HT1080 (cell line): ENCODE data around the gene GALNT12. TPM values are rescaled to one million over a fixed set of nuclear protein-coding genes. Genes with fewer than 3 reads are reported as not detected.
A peak's percentile ranks its signal among the peaks of the same experiment; 100 is the strongest.

Experiments used
- DNase-seq: peaks from one replicate; pipeline ENCODE4 v3.0.0-alpha.2; 2015; ENCODE audit warnings: low read depth
- total RNA-seq: library from RNA; depleted of rRNA; stranded (reverse); fragments of >200 nt; shearing (Covaris generic); gene quantifications from 2 replicates; pipeline ENCODE4 v1.2.3, GENCODE V29; 2014

GALNT12 gene
- total RNA-seq, 1 experiment from 2014 or later = 0.10 TPM

- DNase-seq = no peak
Observed at GRCh38 chr9:98855592-98855991, 48.1 kb downstream of the GALNT12 start.

- DNase-seq = peak; percentile 44
Observed at GRCh38 chr9:98856982-98857381, 49.5 kb downstream of the GALNT12 start.

- DNase-seq = no peak
Observed at GRCh38 chr9:98859941-98860340, 52.5 kb downstream of the GALNT12 start.

- peak; percentile 72 for DNase-seq
Observed at GRCh38 chr9:98860871-98861293, 53.4 kb downstream of the GALNT12 start.

- peak; percentile 36 for DNase-seq
Observed at GRCh38 chr9:98861781-98862504, 54.5 kb downstream of the GALNT12 start.

GRCh38 chr9:98862936-98863335 is 55.5 kb downstream of the GALNT12 start:
- no peak for DNase-seq

- no peak for DNase-seq
Observed at GRCh38 chr9:98864281-98865174, 57.1 kb downstream of the GALNT12 start.

GRCh38 chr9:98865284-98865875 is 57.9 kb downstream of the GALNT12 start:
- no peak for DNase-seq

- no peak for DNase-seq
Observed at GRCh38 chr9:98866435-98867102, 59.1 kb downstream of the GALNT12 start.

- no peak for DNase-seq
Observed at GRCh38 chr9:98867103-98867428, 59.6 kb downstream of the GALNT12 start.

- peak; percentile 70 for DNase-seq
Observed at GRCh38 chr9:98867429-98868168, 60.1 kb downstream of the GALNT12 start.

- DNase-seq = no peak
Observed at GRCh38 chr9:98869078-98869745, 61.7 kb downstream of the GALNT12 start.

- no peak for DNase-seq
Observed at GRCh38 chr9:98869866-98870265, 62.4 kb downstream of the GALNT12 start.

GRCh38 chr9:98870782-98871557 is 63.5 kb downstream of the GALNT12 start:
- no peak for DNase-seq

- DNase-seq = no peak
Observed at GRCh38 chr9:98871558-98872065, 64.1 kb downstream of the GALNT12 start.

GRCh38 chr9:98873526-98873925 is 66.1 kb downstream of the GALNT12 start:
- no peak for DNase-seq

- no peak for DNase-seq
Observed at GRCh38 chr9:98873951-98874371, 66.5 kb downstream of the GALNT12 start.

GRCh38 chr9:98874721-98875255 is 67.3 kb downstream of the GALNT12 start:
- no peak for DNase-seq

- no peak for DNase-seq
Observed at GRCh38 chr9:98875536-98875935, 68.1 kb downstream of the GALNT12 start.
